ENCODE data around the gene KCNMA1.

GRCh38 chr10:76969366-76969948, 668.2 kb downstream of the KCNMA1 start:
- TF ChIP-seq POLR2AphosphoS5 (IDR thresholded peaks at IDR 0.05) = no peak
- TF ChIP-seq CTCF (IDR thresholded peaks at IDR 0.05) = no peak
- TF ChIP-seq POLR2A (IDR thresholded peaks at IDR 0.05; ENCODE audit: low read depth) = no peak
